K562 (cell line): ENCODE results near the gene FBRS. TPM values are rescaled to one million over a fixed set of nuclear protein-coding genes. Genes with fewer than 3 reads are reported as not detected.

Experiments used
- CSDE1 ChIP-seq, 2 experiments: fragments of 450-650 bp; IDR thresholded peaks; 2 replicates each; pipeline ENCODE4 v1.6.1; 2016; ENCODE audit warnings: mild to moderate bottlenecking in 1 of 2
- E2F3 ChIP-seq: fragments of 250-450 bp; sonication (Bioruptor Pico); IDR thresholded peaks from 2 replicates; pipeline ENCODE4 v1.4.0; 2020; ENCODE audit warnings: mild to moderate bottlenecking
- HNRNPL ChIP-seq: fragments of 200-400 bp; formaldehyde crosslinking; IDR thresholded peaks from 2 replicates; pipeline ENCODE4 v1.6.1; 2017; ENCODE audit warnings: low read depth, mild to moderate bottlenecking, low read length
- L3MBTL2 ChIP-seq: fragments of 450-650 bp; IDR thresholded peaks from 2 replicates; pipeline ENCODE4 v1.6.1; 2016; ENCODE audit warnings: mild to moderate bottlenecking, moderate library complexity
- NCOA2 ChIP-seq, 2 experiments: fragments of 450-650 bp; IDR thresholded peaks; 2 replicates each; pipeline ENCODE4 v1.6.1; 2018; ENCODE audit warnings: mild to moderate bottlenecking in 2 of 2, moderate library complexity in 1 of 2; ENCODE audit not compliant: partially characterized antibody in 2 of 2
- PHF8 ChIP-seq: fragments of 200-600 bp; sonication (generic); IDR thresholded peaks from 2 replicates; pipeline ENCODE4 v1.6.1; 2012; ENCODE audit warnings: mixed run types, mild to moderate bottlenecking, inconsistent platforms, low read length, moderate library complexity, borderline replicate concordance
- POLR2G ChIP-seq: fragments of 200-400 bp; formaldehyde crosslinking; IDR thresholded peaks from 2 replicates; pipeline ENCODE4 v1.6.1; 2017; ENCODE audit warnings: low read depth, mild to moderate bottlenecking, antibody characterized with exemption, low read length, moderate library complexity
- SLC30A9 ChIP-seq: fragments of 250-450 bp; sonication (Bioruptor Pico); IDR thresholded peaks from 2 replicates; pipeline ENCODE4 v1.8.0; 2022; ENCODE audit warnings: mild to moderate bottlenecking, moderate library complexity
- ZNF184 ChIP-seq: sonication (generic); formaldehyde crosslinking; IDR thresholded peaks from 2 replicates; pipeline ENCODE4 v1.5.0; 2020; ENCODE audit warnings: missing genetic modification reagents
- ZNF311 ChIP-seq: fragments of 250-450 bp; sonication (Bioruptor Pico); IDR thresholded peaks from 2 replicates; pipeline ENCODE4 v1.4.0; 2020; ENCODE audit warnings: mild to moderate bottlenecking, moderate library complexity
- ZNF347 ChIP-seq: fragments of 450-650 bp; formaldehyde crosslinking; IDR thresholded peaks from 2 replicates; pipeline ENCODE4 v1.4.0; 2020; ENCODE audit warnings: low read depth, mild to moderate bottlenecking, moderate library complexity
- ZNF764 ChIP-seq: fragments of 250-450 bp; sonication (Bioruptor Pico); IDR thresholded peaks from 2 replicates; pipeline ENCODE4 v1.4.0; 2020; ENCODE audit warnings: low read depth, mild to moderate bottlenecking, moderate library complexity
- polyA plus RNA-seq, 8 experiments: library from polyadenylated mRNA; depleted of rRNA in 4 of 8; stranded (reverse) in 5 of 8; unstranded in 3 of 8; fragments of >200 nt; fragmentation: Nextera tagmentation in 2 of 8; fragmentation: Illumina TruSeq in 1 of 8; extraction: Ambion mirVana in 2 of 8; extraction: Trizol in 1 of 8; gene quantifications; 2 replicates each; pipeline versions ENCODE4 v1.2.1 to v1.2.3, GENCODE V29; 2011 to 2014; ENCODE audit warnings: inconsistent platforms in 1 of 8, missing spikeins in 1 of 8
- total RNA-seq, 7 experiments: library from RNA; depleted of rRNA in 6 of 7; stranded (reverse); fragments of >200 nt in 6 of 7; fragmentation: Illumina TruSeq in 2 of 7; extraction: Trizol in 2 of 7; gene quantifications; 2 replicates each; pipeline versions ENCODE4 v1.2.1 to v1.2.3, GENCODE V29; 2011 to 2021; ENCODE audit warnings: low replicate concordance in 1 of 7
- TF ChIP-seq, protein P1 (sequence below): fragments of 150-350 bp; IDR thresholded peaks from 2 replicates; pipeline ENCODE4 v1.6.1; 2014; ENCODE audit warnings: low read depth, mild to moderate bottlenecking, low read length, borderline replicate concordance
- TF ChIP-seq, protein P2 (sequence below): fragments of 250-450 bp; sonication (Bioruptor Pico); IDR thresholded peaks from 2 replicates; pipeline ENCODE4 v1.4.0; 2020; ENCODE audit warnings: mild to moderate bottlenecking, moderate library complexity
- TF ChIP-seq, protein P3 (sequence below): fragments of 450-650 bp; conservative IDR thresholded peaks from 2 replicates; pipeline ENCODE4 v1.6.1; 2016; ENCODE audit warnings: missing genetic modification characterization, low read depth, mild to moderate bottlenecking, missing compliant biosample characterization, moderate library complexity
- TF ChIP-seq, protein P4 (sequence below): fragments of 450-650 bp; formaldehyde crosslinking; IDR thresholded peaks from 2 replicates; pipeline ENCODE4 v1.4.0; 2020; ENCODE audit warnings: mild to moderate bottlenecking, moderate library complexity

Gene FBRS
- total and polyA plus RNA-seq, 9 of the 15 experiments (the other 6 are each of a cell fraction or from before 2014, with no cell fraction given): 0.32 to 59.5 (median 13.1) TPM

DNA sequence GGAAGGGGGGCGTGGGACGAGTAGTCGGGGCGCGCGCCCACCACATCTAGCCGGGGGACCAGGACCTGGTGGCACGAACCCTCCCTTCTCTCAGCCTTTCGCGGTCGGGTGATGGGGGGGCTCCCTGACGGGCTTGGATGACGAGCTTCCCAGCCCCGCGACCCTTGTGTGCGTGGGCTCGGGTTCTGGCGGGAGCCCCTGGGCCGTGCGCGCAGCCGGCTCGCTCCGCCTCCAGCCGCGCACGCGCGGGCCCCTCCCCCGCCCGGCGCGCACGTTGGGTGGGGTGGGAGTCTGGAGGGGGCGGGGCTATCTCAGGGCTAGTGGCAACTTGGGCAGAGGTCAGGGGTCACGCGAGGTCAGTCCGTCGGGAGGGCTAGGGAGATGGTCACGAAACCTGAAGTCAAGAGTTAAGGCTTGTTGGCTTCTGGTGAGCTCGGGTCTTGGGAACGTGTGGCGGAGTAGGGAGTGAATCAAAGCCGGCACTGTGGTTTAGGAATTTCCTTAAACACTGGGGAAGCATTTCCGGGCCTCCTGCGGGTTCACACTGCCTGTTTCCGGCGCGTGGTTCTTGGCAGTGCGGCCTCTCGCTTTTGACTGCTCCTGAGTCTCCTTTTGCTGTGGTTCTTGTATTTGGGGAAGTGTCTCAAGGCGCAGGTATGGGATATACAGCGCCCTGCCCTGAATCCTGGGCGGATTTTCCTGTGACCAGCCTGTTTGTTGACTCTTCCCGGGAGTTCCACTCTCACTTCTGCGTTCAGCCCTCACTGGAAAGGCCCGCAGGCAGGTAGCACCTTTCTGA, 40.8 kb downstream of the FBRS start, which contains the start of gene SRCAP (continued):
- TF ChIP-seq, protein P1, sequence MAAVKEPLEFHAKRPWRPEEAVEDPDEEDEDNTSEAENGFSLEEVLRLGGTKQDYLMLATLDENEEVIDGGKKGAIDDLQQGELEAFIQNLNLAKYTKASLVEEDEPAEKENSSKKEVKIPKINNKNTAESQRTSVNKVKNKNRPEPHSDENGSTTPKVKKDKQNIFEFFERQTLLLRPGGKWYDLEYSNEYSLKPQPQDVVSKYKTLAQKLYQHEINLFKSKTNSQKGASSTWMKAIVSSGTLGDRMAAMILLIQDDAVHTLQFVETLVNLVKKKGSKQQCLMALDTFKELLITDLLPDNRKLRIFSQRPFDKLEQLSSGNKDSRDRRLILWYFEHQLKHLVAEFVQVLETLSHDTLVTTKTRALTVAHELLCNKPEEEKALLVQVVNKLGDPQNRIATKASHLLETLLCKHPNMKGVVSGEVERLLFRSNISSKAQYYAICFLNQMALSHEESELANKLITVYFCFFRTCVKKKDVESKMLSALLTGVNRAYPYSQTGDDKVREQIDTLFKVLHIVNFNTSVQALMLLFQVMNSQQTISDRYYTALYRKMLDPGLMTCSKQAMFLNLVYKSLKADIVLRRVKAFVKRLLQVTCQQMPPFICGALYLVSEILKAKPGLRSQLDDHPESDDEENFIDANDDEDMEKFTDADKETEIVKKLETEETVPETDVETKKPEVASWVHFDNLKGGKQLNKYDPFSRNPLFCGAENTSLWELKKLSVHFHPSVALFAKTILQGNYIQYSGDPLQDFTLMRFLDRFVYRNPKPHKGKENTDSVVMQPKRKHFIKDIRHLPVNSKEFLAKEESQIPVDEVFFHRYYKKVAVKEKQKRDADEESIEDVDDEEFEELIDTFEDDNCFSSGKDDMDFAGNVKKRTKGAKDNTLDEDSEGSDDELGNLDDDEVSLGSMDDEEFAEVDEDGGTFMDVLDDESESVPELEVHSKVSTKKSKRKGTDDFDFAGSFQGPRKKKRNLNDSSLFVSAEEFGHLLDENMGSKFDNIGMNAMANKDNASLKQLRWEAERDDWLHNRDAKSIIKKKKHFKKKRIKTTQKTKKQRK: no peak
- TF ChIP-seq POLR2G (peak; percentile 64; the same call in 1 of the 2 replicates), HNRNPL (no peak), ZNF311 (CRISPR knock-in tag) (peak; percentile 24; the same call in 1 of the 2 replicates), ZNF347 (CRISPR knock-in tag) (no peak), SLC30A9 (CRISPR knock-in tag) (no peak), CSDE1 (IDR thresholded peaks at IDR 0.05) (no peak), L3MBTL2 (peak; percentile 35; the same call in 1 of the 2 replicates), E2F3 (CRISPR knock-in tag) (peak; percentile 86), ZNF764 (CRISPR knock-in tag) (no peak), NCOA2 (IDR thresholded peaks at IDR 0.05; ENCODE audit: partially characterized antibody in 2 of 2) (no peak), PHF8 (no peak; the same call in 1 of the 2 replicates), ZNF184 (CRISPR knock-in tag) (no peak)
- TF ChIP-seq, protein P2, sequence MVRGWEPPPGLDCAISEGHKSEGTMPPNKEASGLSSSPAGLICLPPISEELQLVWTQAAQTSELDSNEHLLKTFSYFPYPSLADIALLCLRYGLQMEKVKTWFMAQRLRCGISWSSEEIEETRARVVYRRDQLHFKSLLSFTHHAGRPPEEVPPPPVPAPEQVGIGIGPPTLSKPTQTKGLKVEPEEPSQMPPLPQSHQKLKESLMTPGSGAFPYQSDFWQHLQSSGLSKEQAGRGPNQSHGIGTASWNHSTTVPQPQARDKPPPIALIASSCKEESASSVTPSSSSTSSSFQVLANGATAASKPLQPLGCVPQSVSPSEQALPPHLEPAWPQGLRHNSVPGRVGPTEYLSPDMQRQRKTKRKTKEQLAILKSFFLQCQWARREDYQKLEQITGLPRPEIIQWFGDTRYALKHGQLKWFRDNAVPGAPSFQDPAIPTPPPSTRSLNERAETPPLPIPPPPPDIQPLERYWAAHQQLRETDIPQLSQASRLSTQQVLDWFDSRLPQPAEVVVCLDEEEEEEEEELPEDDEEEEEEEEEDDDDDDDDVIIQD (CRISPR knock-in tag): peak; percentile 48; the same call in 1 of the 2 replicates
- TF ChIP-seq, protein P3, sequence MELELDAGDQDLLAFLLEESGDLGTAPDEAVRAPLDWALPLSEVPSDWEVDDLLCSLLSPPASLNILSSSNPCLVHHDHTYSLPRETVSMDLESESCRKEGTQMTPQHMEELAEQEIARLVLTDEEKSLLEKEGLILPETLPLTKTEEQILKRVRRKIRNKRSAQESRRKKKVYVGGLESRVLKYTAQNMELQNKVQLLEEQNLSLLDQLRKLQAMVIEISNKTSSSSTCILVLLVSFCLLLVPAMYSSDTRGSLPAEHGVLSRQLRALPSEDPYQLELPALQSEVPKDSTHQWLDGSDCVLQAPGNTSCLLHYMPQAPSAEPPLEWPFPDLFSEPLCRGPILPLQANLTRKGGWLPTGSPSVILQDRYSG (tag): no peak
- TF ChIP-seq, protein P4, sequence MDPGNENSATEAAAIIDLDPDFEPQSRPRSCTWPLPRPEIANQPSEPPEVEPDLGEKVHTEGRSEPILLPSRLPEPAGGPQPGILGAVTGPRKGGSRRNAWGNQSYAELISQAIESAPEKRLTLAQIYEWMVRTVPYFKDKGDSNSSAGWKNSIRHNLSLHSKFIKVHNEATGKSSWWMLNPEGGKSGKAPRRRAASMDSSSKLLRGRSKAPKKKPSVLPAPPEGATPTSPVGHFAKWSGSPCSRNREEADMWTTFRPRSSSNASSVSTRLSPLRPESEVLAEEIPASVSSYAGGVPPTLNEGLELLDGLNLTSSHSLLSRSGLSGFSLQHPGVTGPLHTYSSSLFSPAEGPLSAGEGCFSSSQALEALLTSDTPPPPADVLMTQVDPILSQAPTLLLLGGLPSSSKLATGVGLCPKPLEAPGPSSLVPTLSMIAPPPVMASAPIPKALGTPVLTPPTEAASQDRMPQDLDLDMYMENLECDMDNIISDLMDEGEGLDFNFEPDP: 0 out of 2 replicates have a peak, but pooled peaks have one; percentile 32
